ENCODE results near the gene RPP25L. TPM values are rescaled to one million over a fixed set of nuclear protein-coding genes. Genes with fewer than 3 reads are reported as not detected.
A peak's percentile ranks its signal among the peaks of the same experiment; 100 is the strongest.

RPP25L gene
- total and polyA plus RNA-seq, 4 donors, result 6.0 to 17.3 (median 13.0) TPM

GRCh38 chr9:34572628-34573027 is 39.3 kb downstream of the RPP25L start:
- no peak for ATAC-seq (ENCODE audit: low FRiP score)
- H3K36me3 ChIP-seq (ENCODE audit: control insufficient read depth in 1 of 2, insufficient read depth in 2 of 2, low read length in 1 of 2), result no peaks in the 10 kb centered on the region

GRCh38 chr9:34572092-34572491 is 39.8 kb downstream of the RPP25L start:
- no peaks in the 10 kb centered on the region for H3K27me3 ChIP-seq (ENCODE audit: control insufficient read depth in 1 of 2, insufficient read depth in 2 of 2, low read length in 1 of 2)
- H3K4me3 ChIP-seq (ENCODE audit: low read length in 2 of 2), result no peak overlapping the region
- H3K9me3 ChIP-seq (ENCODE audit: control insufficient read depth, low read length), result no peaks in the 10 kb centered on the region
- ATAC-seq (ENCODE audit: low FRiP score) (no peak), DNase-seq (no peak)
- H3K36me3 ChIP-seq (ENCODE audit: control insufficient read depth in 1 of 2, insufficient read depth in 2 of 2, low read length in 1 of 2), result no peaks in the 10 kb centered on the region
- intact Hi-C loops (cut with DNase I), result no loop called here
- no peaks in the 10 kb centered on the region for H3K4me1 ChIP-seq (ENCODE audit: control insufficient read depth in 1 of 2, insufficient read depth in 2 of 2, low read length in 2 of 2)
- no peak overlapping the region for H3K27ac ChIP-seq (ENCODE audit: low read depth in 1 of 2, low read length in 2 of 2)

More at GRCh38 chr9:34572628-34573027, 39.3 kb downstream of the RPP25L start:
- DNase-seq, result no peak
- 92 to 93% methylated on average over 6 of the region's 6 CpGs for WGBS, 2 donors
- intact Hi-C loops (cut with DNase I), result no loop called here
- H3K9me3 ChIP-seq (ENCODE audit: control insufficient read depth, low read length), result no peaks in the 10 kb centered on the region
- H3K27me3 ChIP-seq (ENCODE audit: control insufficient read depth in 1 of 2, insufficient read depth in 2 of 2, low read length in 1 of 2), result no peaks in the 10 kb centered on the region
- H3K27ac ChIP-seq (ENCODE audit: low read depth in 1 of 2, low read length in 2 of 2), result no peak overlapping the region
- H3K4me1 ChIP-seq (ENCODE audit: control insufficient read depth in 1 of 2, insufficient read depth in 2 of 2, low read length in 2 of 2), result no peaks in the 10 kb centered on the region
- H3K4me3 ChIP-seq (ENCODE audit: low read length in 2 of 2), result no peak overlapping the region

- no peak overlapping the region for H3K4me3 ChIP-seq (ENCODE audit: low read length in 2 of 2)
- H3K27ac ChIP-seq (ENCODE audit: low read depth in 1 of 2, low read length in 2 of 2), result no peak overlapping the region
- DNase-seq (no peak), ATAC-seq (ENCODE audit: low FRiP score) (no peak)
- WGBS, 2 donors, result 68 to 70% methylated on average over 12 of the region's 12 CpGs
- H3K9me3 ChIP-seq (ENCODE audit: control insufficient read depth, low read length), result no peaks in the 10 kb centered on the region
- no peaks in the 10 kb centered on the region for H3K27me3 ChIP-seq (ENCODE audit: control insufficient read depth in 1 of 2, insufficient read depth in 2 of 2, low read length in 1 of 2)
- no peaks in the 10 kb centered on the region for H3K36me3 ChIP-seq (ENCODE audit: control insufficient read depth in 1 of 2, insufficient read depth in 2 of 2, low read length in 1 of 2)
- no peaks in the 10 kb centered on the region for H3K4me1 ChIP-seq (ENCODE audit: control insufficient read depth in 1 of 2, insufficient read depth in 2 of 2, low read length in 2 of 2)
- intact Hi-C loops (cut with DNase I), result no loop called here
Measured at GRCh38 chr9:34571481-34571810, 40.5 kb downstream of the RPP25L start.

- Histone ChIP-seq H3K9me3 (ENCODE audit: control insufficient read depth, low read length) (no peaks in the 10 kb centered on the region), H3K4me3 (ENCODE audit: low read length in 2 of 2) (no peak overlapping the region), H3K4me1 (ENCODE audit: control insufficient read depth in 1 of 2, insufficient read depth in 2 of 2, low read length in 2 of 2) (no peaks in the 10 kb centered on the region), H3K36me3 (ENCODE audit: control insufficient read depth in 1 of 2, insufficient read depth in 2 of 2, low read length in 1 of 2) (no peaks in the 10 kb centered on the region), H3K27me3 (ENCODE audit: control insufficient read depth in 1 of 2, insufficient read depth in 2 of 2, low read length in 1 of 2) (no peaks in the 10 kb centered on the region), H3K27ac (ENCODE audit: low read depth in 1 of 2, low read length in 2 of 2) (no peak overlapping the region)
- DNase-seq (no peak), ATAC-seq (ENCODE audit: low FRiP score) (no peak)
- intact Hi-C loops (cut with DNase I), result no loop called here
- WGBS, 2 donors, result 85 to 90% methylated on average over 7 of the region's 7 CpGs
Measured at GRCh38 chr9:34570809-34571480, 41.0 kb downstream of the RPP25L start.

GRCh38 chr9:34570376-34570775 is 41.5 kb downstream of the RPP25L start:
- Histone ChIP-seq H3K36me3 (ENCODE audit: control insufficient read depth in 1 of 2, insufficient read depth in 2 of 2, low read length in 1 of 2) (no peaks in the 10 kb centered on the region), H3K4me1 (ENCODE audit: control insufficient read depth in 1 of 2, insufficient read depth in 2 of 2, low read length in 2 of 2) (no peaks in the 10 kb centered on the region), H3K9me3 (ENCODE audit: control insufficient read depth, low read length) (no peaks in the 10 kb centered on the region), H3K4me3 (ENCODE audit: low read length in 2 of 2) (no peak overlapping the region), H3K27ac (ENCODE audit: low read depth in 1 of 2, low read length in 2 of 2) (no peak overlapping the region), H3K27me3 (ENCODE audit: control insufficient read depth in 1 of 2, insufficient read depth in 2 of 2, low read length in 1 of 2) (no peaks in the 10 kb centered on the region)
- intact Hi-C loops (cut with DNase I), result no loop called here
- no peak for DNase-seq
- 40 to 44% methylated on average over 11 of the region's 11 CpGs for WGBS, 2 donors
- ATAC-seq (ENCODE audit: low FRiP score), result no peak

- DNase-seq, result no peak
- Histone ChIP-seq H3K4me3 (ENCODE audit: low read length in 2 of 2) (no peak overlapping the region), H3K9me3 (ENCODE audit: control insufficient read depth, low read length) (no peaks in the 10 kb centered on the region), H3K4me1 (ENCODE audit: control insufficient read depth in 1 of 2, insufficient read depth in 2 of 2, low read length in 2 of 2) (no peaks in the 10 kb centered on the region), H3K27ac (ENCODE audit: low read depth in 1 of 2, low read length in 2 of 2) (no peak overlapping the region), H3K27me3 (ENCODE audit: control insufficient read depth in 1 of 2, insufficient read depth in 2 of 2, low read length in 1 of 2) (no peaks in the 10 kb centered on the region), H3K36me3 (ENCODE audit: control insufficient read depth in 1 of 2, insufficient read depth in 2 of 2, low read length in 1 of 2) (no peaks in the 10 kb centered on the region)
- 72 to 79% methylated on average over 12 of the region's 12 CpGs for WGBS, 2 donors
- intact Hi-C loops (cut with DNase I), result no loop called here
- ATAC-seq (ENCODE audit: low FRiP score), result no peak
Measured at GRCh38 chr9:34568774-34569173, 43.1 kb downstream of the RPP25L start.

GRCh38 chr9:34568133-34568532 is 43.8 kb downstream of the RPP25L start:
- Histone ChIP-seq H3K9me3 (ENCODE audit: control insufficient read depth, low read length) (no peaks in the 10 kb centered on the region), H3K27ac (ENCODE audit: low read depth in 1 of 2, low read length in 2 of 2) (no peak overlapping the region), H3K36me3 (ENCODE audit: control insufficient read depth in 1 of 2, insufficient read depth in 2 of 2, low read length in 1 of 2) (no peaks in the 10 kb centered on the region), H3K4me1 (ENCODE audit: control insufficient read depth in 1 of 2, insufficient read depth in 2 of 2, low read length in 2 of 2) (no peaks in the 10 kb centered on the region), H3K27me3 (ENCODE audit: control insufficient read depth in 1 of 2, insufficient read depth in 2 of 2, low read length in 1 of 2) (no peaks in the 10 kb centered on the region), H3K4me3 (ENCODE audit: low read length in 2 of 2) (no peak overlapping the region)
- DNase-seq (no peak), ATAC-seq (ENCODE audit: low FRiP score) (no peak)
- intact Hi-C loops (cut with DNase I), result no loop called here
- WGBS, 2 donors, result 88 to 89% methylated on average over 7 of the region's 7 CpGs

GRCh38 chr9:34566972-34567371 is 44.9 kb downstream of the RPP25L start:
- Histone ChIP-seq H3K27me3 (ENCODE audit: control insufficient read depth in 1 of 2, insufficient read depth in 2 of 2, low read length in 1 of 2) (no peaks in the 10 kb centered on the region), H3K4me1 (ENCODE audit: control insufficient read depth in 1 of 2, insufficient read depth in 2 of 2, low read length in 2 of 2) (no peaks in the 10 kb centered on the region), H3K4me3 (ENCODE audit: low read length in 2 of 2) (no peak overlapping the region), H3K27ac (ENCODE audit: low read depth in 1 of 2, low read length in 2 of 2) (no peak overlapping the region), H3K36me3 (ENCODE audit: control insufficient read depth in 1 of 2, insufficient read depth in 2 of 2, low read length in 1 of 2) (no peaks in the 10 kb centered on the region), H3K9me3 (ENCODE audit: control insufficient read depth, low read length) (peaks cover 2% of the 10 kb centered on the region)
- DNase-seq, result no peak
- ATAC-seq (ENCODE audit: low FRiP score), result no peak
- intact Hi-C loops (cut with DNase I), result no loop called here
- 86 to 91% methylated on average over 6 of the region's 6 CpGs for WGBS, 2 donors

GRCh38 chr9:34566322-34566721 is 45.6 kb downstream of the RPP25L start:
- intact Hi-C loops (cut with DNase I), result no loop called here
- no peak overlapping the region for H3K4me3 ChIP-seq (ENCODE audit: low read length in 2 of 2)
- WGBS, 2 donors, result 72 to 74% methylated on average over 8 of the region's 8 CpGs
- H3K9me3 ChIP-seq (ENCODE audit: control insufficient read depth, low read length), result peaks cover 2% of the 10 kb centered on the region
- ATAC-seq (ENCODE audit: low FRiP score), result no peak
- no peaks in the 10 kb centered on the region for H3K36me3 ChIP-seq (ENCODE audit: control insufficient read depth in 1 of 2, insufficient read depth in 2 of 2, low read length in 1 of 2)
- no peak overlapping the region for H3K27ac ChIP-seq (ENCODE audit: low read depth in 1 of 2, low read length in 2 of 2)
- peak in 1 of 2 donors; percentile 12 for DNase-seq
- H3K27me3 ChIP-seq (ENCODE audit: control insufficient read depth in 1 of 2, insufficient read depth in 2 of 2, low read length in 1 of 2), result no peaks in the 10 kb centered on the region
- H3K4me1 ChIP-seq (ENCODE audit: control insufficient read depth in 1 of 2, insufficient read depth in 2 of 2, low read length in 2 of 2), result no peaks in the 10 kb centered on the region

Data from aorta (tissue), 5 donors.